Uterus (tissue), 2 donors: ENCODE measurements around the gene E2F4.

ENCODE experiments used
- POLR2A ChIP-seq, 2 donors: fragments of 450-650 bp; IDR thresholded peaks; one replicate each; pipeline ENCODE4 v1.6.1; 2016; ENCODE audit warnings: antibody characterized with exemption in 2 of 2, mild to moderate bottlenecking in 1 of 2, moderate library complexity in 1 of 2
- TF ChIP-seq, protein P1 (sequence below), 4 experiments: fragments of 200-600 bp in 2 of 4; fragments of 450-650 bp in 2 of 4; sonication (generic) in 2 of 4; IDR thresholded peaks; one replicate each; pipeline ENCODE4 v1.5.1; 2016 to 2019; ENCODE audit warnings: antibody characterized with exemption in 4 of 4, mild to moderate bottlenecking in 2 of 4, moderate library complexity in 1 of 4

DNA sequence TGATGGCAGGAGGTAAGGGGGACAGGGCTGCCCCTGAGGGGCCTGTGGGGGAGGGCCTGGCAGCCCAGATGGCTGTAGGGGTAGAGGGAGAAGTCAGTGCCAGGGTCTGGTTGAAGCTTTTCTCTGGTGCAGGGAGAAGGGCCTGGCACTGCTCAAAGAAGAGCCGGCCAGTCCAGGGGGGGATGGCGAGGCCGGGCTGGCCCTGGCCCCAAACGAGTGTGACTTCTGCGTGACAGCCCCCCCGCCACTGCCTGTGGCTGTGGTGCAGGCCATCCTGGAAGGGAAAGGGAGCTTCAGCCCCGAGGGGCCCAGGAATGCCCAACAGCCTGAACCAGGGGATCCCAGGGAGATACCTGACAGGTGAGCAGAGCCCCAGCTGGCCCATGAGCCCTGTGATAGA, 24.4 kb upstream of the E2F4 start:
- TF ChIP-seq POLR2A (IDR thresholded peaks at IDR 0.05) = no peak
- TF ChIP-seq, protein P1, sequence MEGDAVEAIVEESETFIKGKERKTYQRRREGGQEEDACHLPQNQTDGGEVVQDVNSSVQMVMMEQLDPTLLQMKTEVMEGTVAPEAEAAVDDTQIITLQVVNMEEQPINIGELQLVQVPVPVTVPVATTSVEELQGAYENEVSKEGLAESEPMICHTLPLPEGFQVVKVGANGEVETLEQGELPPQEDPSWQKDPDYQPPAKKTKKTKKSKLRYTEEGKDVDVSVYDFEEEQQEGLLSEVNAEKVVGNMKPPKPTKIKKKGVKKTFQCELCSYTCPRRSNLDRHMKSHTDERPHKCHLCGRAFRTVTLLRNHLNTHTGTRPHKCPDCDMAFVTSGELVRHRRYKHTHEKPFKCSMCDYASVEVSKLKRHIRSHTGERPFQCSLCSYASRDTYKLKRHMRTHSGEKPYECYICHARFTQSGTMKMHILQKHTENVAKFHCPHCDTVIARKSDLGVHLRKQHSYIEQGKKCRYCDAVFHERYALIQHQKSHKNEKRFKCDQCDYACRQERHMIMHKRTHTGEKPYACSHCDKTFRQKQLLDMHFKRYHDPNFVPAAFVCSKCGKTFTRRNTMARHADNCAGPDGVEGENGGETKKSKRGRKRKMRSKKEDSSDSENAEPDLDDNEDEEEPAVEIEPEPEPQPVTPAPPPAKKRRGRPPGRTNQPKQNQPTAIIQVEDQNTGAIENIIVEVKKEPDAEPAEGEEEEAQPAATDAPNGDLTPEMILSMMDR (IDR thresholded peaks at IDR 0.05) = no peak
